Esophagus squamous epithelium (tissue), 5 donors: ENCODE data around the gene MAPK7. TPM values are rescaled to one million over a fixed set of nuclear protein-coding genes. Genes with fewer than 3 reads are reported as not detected.

Experiments used
- DNase-seq: peaks from one replicate; lab custom pipeline; 2025; lab: John Stamatoyannopoulos, UW
- H3K27ac ChIP-seq, 4 donors: fragments of 200-600 bp; sonication (generic); one replicate each; pipeline ENCODE4 v1.5.1; 2016 to 2019; ENCODE audit warnings: mild to moderate bottlenecking in 1 of 4
- H3K27me3 ChIP-seq, 4 donors: fragments of 200-600 bp; sonication (generic); 1 replicate in 3 of 4; 2 replicates in 1 of 4; pipeline versions ENCODE4 v1.5.1 to v1.6.0; 2017 to 2021; ENCODE audit warnings: antibody characterized with exemption in 1 of 4
- H3K36me3 ChIP-seq, 3 donors: fragments of 200-600 bp; sonication (generic); one replicate each; pipeline ENCODE4 v1.5.1; 2016 to 2019
- H3K4me1 ChIP-seq, 3 donors: fragments of 200-600 bp; sonication (generic); one replicate each; pipeline ENCODE4 v1.5.1; 2017 to 2019
- H3K4me3 ChIP-seq, 4 donors: fragments of 200-600 bp; sonication (generic); 1 replicate in 3 of 4; 2 replicates in 1 of 4; pipeline ENCODE4 v1.5.1; 2016 to 2019; ENCODE audit warnings: mild to moderate bottlenecking in 2 of 4, moderate library complexity in 1 of 4
- H3K9me3 ChIP-seq, 3 donors: fragments of 200-600 bp; sonication (generic); one replicate each; pipeline ENCODE4 v1.5.1; 2016 to 2019
- CTCF ChIP-seq, 6 experiments: fragments of 450-650 bp in 4 of 6; fragments of 200-600 bp in 2 of 6; sonication (generic) in 2 of 6; IDR thresholded peaks; one replicate each; pipeline ENCODE4 v1.5.1; 2016 to 2019; ENCODE audit warnings: antibody characterized with exemption in 6 of 6, mild to moderate bottlenecking in 4 of 6, moderate library complexity in 4 of 6
- POLR2A ChIP-seq, 4 donors: fragments of 450-650 bp; IDR thresholded peaks; one replicate each; pipeline ENCODE4 v1.6.1; 2017; ENCODE audit warnings: antibody characterized with exemption in 4 of 4, mild to moderate bottlenecking in 4 of 4, moderate library complexity in 3 of 4
- WGBS, 2 donors: methylation state at CpG; one replicate each; pipeline ENCODE4 v1.1.5; 2018; 5-methylcytosine and 5-hydroxymethylcytosine counted together
- intact Hi-C: fragments of 100-400 bp; cut with DNase I; formaldehyde crosslinking; loops from one replicate; pipeline ENCODE4 v1.15.0; 2022
- total RNA-seq, 4 donors: library from RNA; depleted of rRNA; stranded (reverse); fragments of >200 nt; gene quantifications; one replicate each; pipeline ENCODE4 v1.1.0, GENCODE V29; 2016
- donor health status: DM: yes; HTN: yes; CAD: no.

Gene MAPK7
- total RNA-seq, 4 donors from 2014 or later: 22.6 to 39.7 (median 28.1) TPM

DNA sequence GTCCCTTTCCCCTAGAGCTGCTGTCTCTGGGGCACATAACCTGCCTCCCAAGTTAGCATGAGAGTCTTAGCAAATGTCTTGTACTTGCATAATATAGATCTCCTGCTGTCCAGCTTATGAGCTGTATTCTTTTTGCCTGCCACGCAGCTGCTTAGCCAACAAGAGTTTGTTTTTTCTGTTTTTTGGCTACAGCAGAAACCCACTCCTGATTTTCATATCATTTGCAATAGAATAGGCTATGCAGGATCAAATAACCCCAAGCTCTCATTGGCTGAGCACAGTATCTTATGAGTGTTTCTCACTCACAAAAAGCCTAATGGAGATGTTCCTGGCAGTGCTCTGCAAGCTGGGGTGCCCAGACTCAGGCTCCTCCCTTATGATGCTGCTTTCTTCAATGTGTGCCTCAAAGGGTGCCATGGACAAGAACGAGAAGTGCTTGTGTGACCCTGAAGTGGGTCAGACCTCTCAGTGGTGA is 38.9 kb upstream of the MAPK7 start:
- H3K9me3 ChIP-seq: no peaks in the 10 kb centered on the region
- no peak for TF ChIP-seq POLR2A (IDR thresholded peaks at IDR 0.05)
- no peak for TF ChIP-seq CTCF (IDR thresholded peaks at IDR 0.05)
- no peak for DNase-seq
- H3K4me3 ChIP-seq: no peak overlapping the region
- intact Hi-C loops: no loop called here
- peaks cover 0 to 32% (median 0%) of the 10 kb centered on the region in 3 donors for H3K36me3 ChIP-seq
- H3K27ac ChIP-seq: no peak overlapping the region
- 60 to 86% methylated on average over 2 of the region's 2 CpGs for WGBS, 2 donors
- peaks cover 0 to 50% (median 13%) of the 10 kb centered on the region in 3 donors for H3K4me1 ChIP-seq
- no peaks in the 10 kb centered on the region for H3K27me3 ChIP-seq

GRCh38 chr17:19341211-19341631 is 37.1 kb upstream of the MAPK7 start:
- TF ChIP-seq POLR2A (IDR thresholded peaks at IDR 0.05) (no peak), CTCF (IDR thresholded peaks at IDR 0.05) (no peak)
- H3K9me3 ChIP-seq: no peaks in the 10 kb centered on the region
- no peak overlapping the region for H3K4me3 ChIP-seq
- no peaks in the 10 kb centered on the region for H3K27me3 ChIP-seq
- H3K27ac ChIP-seq: no peak overlapping the region
- DNase-seq: no peak
- WGBS, 2 donors: 49 to 77% methylated on average over 7 of the region's 7 CpGs
- intact Hi-C loops: no loop called here
- peaks cover 0 to 15% (median 0%) of the 10 kb centered on the region in 3 donors for H3K36me3 ChIP-seq
- H3K4me1 ChIP-seq: peaks cover 6 to 68% (median 21%) of the 10 kb centered on the region in 3 donors

- no peaks in the 10 kb centered on the region for H3K27me3 ChIP-seq
- H3K36me3 ChIP-seq: peaks cover 0 to 8% (median 0%) of the 10 kb centered on the region in 3 donors
- peak overlapping the region in 3 of 4 donors; percentile 10 to 33 (median 29) for H3K27ac ChIP-seq
- intact Hi-C loops: no loop called here
- peaks cover 13 to 72% (median 28%) of the 10 kb centered on the region in 3 donors for H3K4me1 ChIP-seq
- H3K9me3 ChIP-seq: no peaks in the 10 kb centered on the region
- no peak for DNase-seq
- whole genome bisulfite sequencing, 2 donors: 61 to 69% methylated on average over 17 to 20 of the region's 20 CpGs
- TF ChIP-seq POLR2A (IDR thresholded peaks at IDR 0.05) (no peak), CTCF (IDR thresholded peaks at IDR 0.05) (no peak)
- no peak overlapping the region for H3K4me3 ChIP-seq
Measured at GRCh38 chr17:19341641-19342610, 36.4 kb upstream of the MAPK7 start.

GRCh38 chr17:19342611-19343255 is 35.6 kb upstream of the MAPK7 start:
- TF ChIP-seq POLR2A (IDR thresholded peaks at IDR 0.05) (no peak), CTCF (IDR thresholded peaks at IDR 0.05) (no peak)
- no peaks in the 10 kb centered on the region for H3K36me3 ChIP-seq
- peaks cover 22 to 72% (median 32%) of the 10 kb centered on the region in 3 donors for H3K4me1 ChIP-seq
- WGBS, 2 donors: 69 to 84% methylated on average over 3 to 4 of the region's 7 CpGs
- no peak overlapping the region for H3K4me3 ChIP-seq
- no peak for DNase-seq
- intact Hi-C loops: no loop called here
- H3K9me3 ChIP-seq: no peaks in the 10 kb centered on the region
- H3K27me3 ChIP-seq: no peaks in the 10 kb centered on the region
- H3K27ac ChIP-seq: peak overlapping the region in 2 of 4 donors; percentile 29 to 33
